HG02970 (cell line): Measurements from ENCODE around the gene FGFR1OP2.
A peak's percentile ranks its signal among the peaks of the same experiment; 100 is the strongest.

ENCODE experiments used
- ATAC-seq: cut with Tn5 transposase; IDR thresholded peaks from one replicate; pipeline ENCODE4 v1.9.1; 2021; ENCODE audit warnings: mild to moderate bottlenecking, moderate library complexity, moderate number of reproducible peaks; ENCODE audit not compliant: unreplicated experiment, low FRiP score

FGFR1OP2 gene

GRCh38 chr12:27000961-27001360, 62.7 kb downstream of the FGFR1OP2 start:
- ATAC-seq = no peak

- no peak for ATAC-seq
Measured at GRCh38 chr12:27001663-27002062, 63.4 kb downstream of the FGFR1OP2 start.

- no peak for ATAC-seq
Measured at GRCh38 chr12:27002141-27002540, 63.9 kb downstream of the FGFR1OP2 start.

GRCh38 chr12:27003421-27004381, 65.4 kb downstream of the FGFR1OP2 start:
- ATAC-seq = no peak

- ATAC-seq = no peak
Measured at GRCh38 chr12:27005495-27005894, 67.2 kb downstream of the FGFR1OP2 start.

- no peak for ATAC-seq
Measured at GRCh38 chr12:27006797-27007467, 68.7 kb downstream of the FGFR1OP2 start.

- no peak for ATAC-seq
Measured at GRCh38 chr12:27008081-27008480, 69.8 kb downstream of the FGFR1OP2 start.

GRCh38 chr12:27009881-27010301, 71.6 kb downstream of the FGFR1OP2 start:
- no peak for ATAC-seq

GRCh38 chr12:27012239-27012981, 74.1 kb downstream of the FGFR1OP2 start:
- ATAC-seq = no peak

GRCh38 chr12:27012982-27013255, 74.6 kb downstream of the FGFR1OP2 start:
- no peak for ATAC-seq

GRCh38 chr12:27013611-27014084, 75.4 kb downstream of the FGFR1OP2 start:
- peak; percentile 16 for ATAC-seq

- ATAC-seq = peak; percentile 88
Measured at GRCh38 chr12:27014085-27014858, 76.0 kb downstream of the FGFR1OP2 start, which contains the start of gene TM7SF3. Gene TM7SF3, minus strand, starts transcription at chr12:27014384. Its CDS starts 216 bp downstream, at chr12:27014168.

GRCh38 chr12:27014859-27015729, 76.8 kb downstream of the FGFR1OP2 start:
- ATAC-seq = no peak

- ATAC-seq = no peak
Measured at GRCh38 chr12:27015730-27016076, 77.4 kb downstream of the FGFR1OP2 start.
